ENCODE data around the gene FUCA2. TPM values are rescaled to one million over a fixed set of nuclear protein-coding genes. Genes with fewer than 3 reads are reported as not detected.
"Not testable (repeated sequence)": the region's sequence is repeated elsewhere in the genome, so short reads cannot be mapped to it uniquely, and the experiment has no call there.

Gene FUCA2
- total and polyA plus RNA-seq, 4 donors: 17.4 to 36.6 (median 26.9) TPM

- H3K4me1 ChIP-seq (ENCODE audit: control insufficient read depth in 1 of 2, insufficient read depth in 2 of 2, low read length in 2 of 2); H3K4me3 ChIP-seq (ENCODE audit: low read length in 2 of 2); H3K27ac ChIP-seq (ENCODE audit: low read depth in 1 of 2, low read length in 2 of 2); H3K36me3 ChIP-seq (ENCODE audit: control insufficient read depth in 1 of 2, insufficient read depth in 2 of 2, low read length in 1 of 2); DNase-seq; H3K27me3 ChIP-seq (ENCODE audit: control insufficient read depth in 1 of 2, insufficient read depth in 2 of 2, low read length in 1 of 2); ATAC-seq (ENCODE audit: low FRiP score); intact Hi-C loops (cut with DNase I); H3K9me3 ChIP-seq (ENCODE audit: control insufficient read depth, low read length): not testable (repeated sequence)
- 98 to 99% methylated on average over 2 of the region's 2 CpGs for WGBS, 2 donors
Observed at GRCh38 chr6:143447865-143448264, 63.7 kb downstream of the FUCA2 start.

Other genes starting within 250 kb of the FUCA2 start
- gene ADAT2, start 61.0 kb downstream of the FUCA2 start, total RNA-seq: 1 to 10 TPM; 5.4 to 9.1 TPM
- 1 to 10 TPM; 1.0 to 8.0 TPM for gene ADAT2, start 61.0 kb downstream of the FUCA2 start, polyA plus RNA-seq
- gene PEX3, start 60.9 kb downstream of the FUCA2 start, total RNA-seq: 10 to 100 TPM; 16.5 to 26.1 TPM
- gene PEX3, start 60.9 kb downstream of the FUCA2 start, polyA plus RNA-seq: 10 to 100 TPM in 1 of 2 donors, 1 to 10 TPM in 1; 5.0 to 10.9 TPM
- gene PHACTR2, start 166.2 kb upstream of the FUCA2 start, total RNA-seq: 10 to 100 TPM; 87.1 to 96.8 TPM
- 10 to 100 TPM; 15.3 TPM for gene PHACTR2, start 166.2 kb upstream of the FUCA2 start, polyA plus RNA-seq